HCT116 (cell line): ENCODE results near the gene AGPAT3. TPM values are rescaled to one million over a fixed set of nuclear protein-coding genes. Genes with fewer than 3 reads are reported as not detected.

ENCODE experiments used
- ATAC-seq: fragments of 200-7000 bp; cut with Tn5 transposase; 2 replicates; pipeline ENCODE4 v1.9.1; 2020; ENCODE audit warnings: mild to moderate bottlenecking, moderate library complexity
- BruUV-seq: library from RNA; stranded (reverse); fragments of 400-500 nt; replicated peaks from 2 replicates; lab custom pipeline; 2021; lab: Mats Ljungman, UMichigan
- CTCF ChIA-PET: fragments of 300-600 bp; sonication (Branson Sonifier 250); formaldehyde crosslinking; loops from one replicate; lab custom pipeline; 2021; ENCODE audit warnings: antibody characterized with exemption; lab: Charles Lee
- POLR2A ChIA-PET: fragments of 300-600, 350-600 bp; sonication (Branson Sonifier 250); formaldehyde crosslinking; loops from one replicate; lab custom pipeline; 2021; ENCODE audit warnings: antibody characterized with exemption; lab: Charles Lee
- RAD21 ChIA-PET, 2 experiments: fragments of 300-600 bp; sonication (Branson Sonifier 250); formaldehyde crosslinking; loops; one replicate each; lab custom pipeline; 2023; ENCODE audit warnings: low total read pairs in 2 of 2; ENCODE audit not compliant: uncharacterized antibody in 2 of 2, unreplicated experiment in 2 of 2, low non-redundant PET in 1 of 2; lab: Charles Lee
- DNase-seq: peaks from one replicate; pipeline ENCODE4 v3.0.0-alpha.2; 2010; ENCODE audit warnings: low read depth, low spot score
- H2AFZ ChIP-seq: fragments of 200-600 bp; shearing (Covaris generic), sonication (generic); 2 replicates; pipeline ENCODE4 v1.6.1; 2017; ENCODE audit warnings: low read depth, mixed run types, mixed read lengths, antibody characterized with exemption, low read length; ENCODE audit not compliant: poor library complexity, severe bottlenecking
- H3K27ac ChIP-seq: 2 replicates; pipeline ENCODE4 v1.5.1; 2012; ENCODE audit warnings: low read depth, low read length
- H3K27me3 ChIP-seq: fragments of 200-600 bp; sonication (generic); 2 replicates; pipeline ENCODE4 v1.6.1; 2016; ENCODE audit warnings: mixed run types, low read length, mixed read lengths; ENCODE audit not compliant: insufficient read depth
- H3K36me3 ChIP-seq, 2 experiments: fragments of 200-500 bp in 1 of 2; fragments of 200-600 bp in 1 of 2; sonication (Bioruptor generic) in 1 of 2; sonication (generic) in 1 of 2; 2 replicates each; pipeline versions ENCODE4 v1.5.1 to v1.6.1; 2014 to 2016; ENCODE audit warnings: low read length in 2 of 2, inconsistent platforms in 1 of 2, mixed read lengths in 1 of 2, mixed run types in 1 of 2; ENCODE audit not compliant: insufficient read depth in 2 of 2, control insufficient read depth in 1 of 2
- H3K4me1 ChIP-seq, 2 experiments: fragments of 200-600 bp in 1 of 2; sonication (generic) in 1 of 2; 2 replicates each; pipeline versions ENCODE4 v1.5.1 to v1.6.1; 2012 to 2017; ENCODE audit warnings: low read length in 2 of 2, inconsistent platforms in 1 of 2, mild to moderate bottlenecking in 1 of 2, mixed read lengths in 1 of 2, mixed run types in 1 of 2, moderate library complexity in 1 of 2; ENCODE audit not compliant: insufficient read depth in 2 of 2, control insufficient read depth in 1 of 2
- H3K4me2 ChIP-seq: fragments of 200-600 bp; sonication (generic); 2 replicates; pipeline ENCODE4 v1.6.1; 2017; ENCODE audit warnings: mixed run types, low read length, mixed read lengths
- H3K4me3 ChIP-seq, 2 experiments: fragments of 200-600 bp in 1 of 2; sonication (generic) in 1 of 2; replicated peaks in 1 of 2; 2 replicates each; pipeline ENCODE4 v1.5.1; 2011 to 2016; ENCODE audit warnings: low read length in 2 of 2, control low read depth in 1 of 2, low read depth in 1 of 2, mild to moderate bottlenecking in 1 of 2, mixed read lengths in 1 of 2, mixed run types in 1 of 2
- H3K79me2 ChIP-seq: fragments of 200-600 bp; sonication (generic); 2 replicates; pipeline ENCODE4 v1.6.1; 2017; ENCODE audit warnings: mild to moderate bottlenecking, mixed run types, low read length, moderate library complexity, mixed read lengths; ENCODE audit not compliant: insufficient read depth
- H3K9ac ChIP-seq: fragments of 200-600 bp; sonication (generic); 2 replicates; pipeline ENCODE4 v1.6.1; 2016; ENCODE audit warnings: low read length, mixed read lengths
- H3K9me2 ChIP-seq: fragments of 200-600 bp; sonication (generic), shearing (Covaris generic); 2 replicates; pipeline ENCODE4 v1.6.1; 2017; ENCODE audit warnings: mixed run types, mild to moderate bottlenecking, moderate library complexity; ENCODE audit not compliant: insufficient read depth
- H3K9me3 ChIP-seq, 2 experiments: fragments of 200-500 bp in 1 of 2; fragments of 200-600 bp in 1 of 2; sonication (Bioruptor generic) in 1 of 2; sonication (generic) in 1 of 2; 2 replicates each; pipeline ENCODE4 v1.6.1; 2014 to 2017; ENCODE audit warnings: low read length in 2 of 2, mixed read lengths in 2 of 2, inconsistent platforms in 1 of 2, low read depth in 1 of 2, mild to moderate bottlenecking in 1 of 2, mixed run types in 1 of 2, moderate library complexity in 1 of 2; ENCODE audit not compliant: control insufficient read depth in 1 of 2, insufficient read depth in 1 of 2
- H4K20me1 ChIP-seq: fragments of 200-600 bp; sonication (generic), shearing (Covaris generic); 2 replicates; pipeline ENCODE4 v1.6.1; 2017; ENCODE audit warnings: mixed run types, mild to moderate bottlenecking, moderate library complexity; ENCODE audit not compliant: insufficient read depth
- JUND ChIP-seq: IDR thresholded peaks from 2 replicates; pipeline ENCODE4 v1.6.1; 2012
- intact Hi-C: fragments of 100-400 bp; cut with micrococcal nuclease; formaldehyde crosslinking; loops from 2 replicates; pipeline ENCODE4 v1.10.0; 2022
- total RNA-seq: library from RNA; stranded (reverse); gene quantifications from one replicate; pipeline ENCODE4 v1.2.1, GENCODE V29; 2021; ENCODE audit not compliant: unreplicated experiment
- TF ChIP-seq, protein P1 (sequence below): IDR thresholded peaks from 2 replicates; pipeline ENCODE4 v1.6.1; 2012; ENCODE audit warnings: low read depth
- TF ChIP-seq, protein P2 (sequence below): IDR thresholded peaks from 2 replicates; pipeline ENCODE4 v1.6.1; 2012

Gene AGPAT3
- total RNA-seq, 1 experiment from 2014 or later, result 54.1 TPM

DNA sequence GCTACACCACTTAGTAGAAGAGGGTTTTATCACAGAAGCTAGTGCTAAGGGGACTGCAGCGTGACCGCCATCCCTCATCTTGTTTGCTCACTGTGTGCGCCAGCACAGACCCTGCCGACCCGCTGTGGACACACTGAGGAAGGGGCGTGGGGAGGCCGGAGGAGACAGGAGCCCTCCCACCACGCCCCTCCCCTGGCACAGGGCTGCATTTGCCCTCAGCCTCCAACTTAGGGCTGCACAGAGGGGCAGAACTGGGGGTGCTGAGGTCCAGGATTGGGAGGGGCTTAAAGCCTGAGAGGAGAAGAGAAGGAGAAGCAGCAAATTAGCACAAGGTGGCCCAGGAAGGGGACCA lies 38.4 kb upstream of the AGPAT3 start (continued):
- TF ChIP-seq, protein P1, sequence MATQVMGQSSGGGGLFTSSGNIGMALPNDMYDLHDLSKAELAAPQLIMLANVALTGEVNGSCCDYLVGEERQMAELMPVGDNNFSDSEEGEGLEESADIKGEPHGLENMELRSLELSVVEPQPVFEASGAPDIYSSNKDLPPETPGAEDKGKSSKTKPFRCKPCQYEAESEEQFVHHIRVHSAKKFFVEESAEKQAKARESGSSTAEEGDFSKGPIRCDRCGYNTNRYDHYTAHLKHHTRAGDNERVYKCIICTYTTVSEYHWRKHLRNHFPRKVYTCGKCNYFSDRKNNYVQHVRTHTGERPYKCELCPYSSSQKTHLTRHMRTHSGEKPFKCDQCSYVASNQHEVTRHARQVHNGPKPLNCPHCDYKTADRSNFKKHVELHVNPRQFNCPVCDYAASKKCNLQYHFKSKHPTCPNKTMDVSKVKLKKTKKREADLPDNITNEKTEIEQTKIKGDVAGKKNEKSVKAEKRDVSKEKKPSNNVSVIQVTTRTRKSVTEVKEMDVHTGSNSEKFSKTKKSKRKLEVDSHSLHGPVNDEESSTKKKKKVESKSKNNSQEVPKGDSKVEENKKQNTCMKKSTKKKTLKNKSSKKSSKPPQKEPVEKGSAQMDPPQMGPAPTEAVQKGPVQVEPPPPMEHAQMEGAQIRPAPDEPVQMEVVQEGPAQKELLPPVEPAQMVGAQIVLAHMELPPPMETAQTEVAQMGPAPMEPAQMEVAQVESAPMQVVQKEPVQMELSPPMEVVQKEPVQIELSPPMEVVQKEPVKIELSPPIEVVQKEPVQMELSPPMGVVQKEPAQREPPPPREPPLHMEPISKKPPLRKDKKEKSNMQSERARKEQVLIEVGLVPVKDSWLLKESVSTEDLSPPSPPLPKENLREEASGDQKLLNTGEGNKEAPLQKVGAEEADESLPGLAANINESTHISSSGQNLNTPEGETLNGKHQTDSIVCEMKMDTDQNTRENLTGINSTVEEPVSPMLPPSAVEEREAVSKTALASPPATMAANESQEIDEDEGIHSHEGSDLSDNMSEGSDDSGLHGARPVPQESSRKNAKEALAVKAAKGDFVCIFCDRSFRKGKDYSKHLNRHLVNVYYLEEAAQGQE, result no peak

DNA sequence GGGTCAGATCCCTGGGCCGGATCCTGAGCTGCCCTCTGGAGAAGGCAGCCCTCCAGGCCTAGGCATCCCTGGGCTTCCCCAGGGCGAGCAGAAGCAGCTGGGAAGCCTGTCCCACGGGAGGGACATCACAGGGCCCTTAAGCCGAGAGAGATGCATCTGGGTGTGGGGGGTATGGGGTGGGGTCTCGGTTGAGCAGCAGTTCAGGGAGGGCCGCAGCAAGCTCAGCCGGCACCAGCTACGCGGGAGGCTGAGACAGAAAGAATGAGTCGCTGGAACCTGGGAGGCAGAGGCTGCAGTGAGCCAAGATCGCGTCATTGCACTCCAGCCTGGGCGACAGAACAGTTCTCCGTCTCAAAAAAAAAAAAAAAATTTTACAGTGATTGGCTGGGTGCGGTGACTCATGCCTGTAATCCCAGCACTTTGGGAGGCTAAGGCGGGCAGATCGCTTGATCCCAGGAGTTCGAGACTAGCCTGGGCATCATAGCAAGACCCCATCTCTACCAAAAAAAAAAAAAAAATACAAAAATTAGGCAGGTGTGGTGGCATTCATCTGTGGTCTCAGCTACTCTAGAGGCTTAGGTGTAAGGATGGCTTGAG lies 37.9 kb upstream of the AGPAT3 start:
- TF ChIP-seq, protein P2, sequence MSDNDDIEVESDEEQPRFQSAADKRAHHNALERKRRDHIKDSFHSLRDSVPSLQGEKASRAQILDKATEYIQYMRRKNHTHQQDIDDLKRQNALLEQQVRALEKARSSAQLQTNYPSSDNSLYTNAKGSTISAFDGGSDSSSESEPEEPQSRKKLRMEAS, result no peak
- TF ChIP-seq JUND, result peak; percentile 19; the same call in 1 of the 2 replicates
- TF ChIP-seq, all 23 proteins: peak for 1
- H4K20me1 ChIP-seq, result no peaks in the 10 kb centered on the region
- peak overlapping the region; percentile 53 for H3K4me2 ChIP-seq
- CTCF ChIA-PET, result no interaction called here
- H3K27me3 ChIP-seq, result no peaks in the 10 kb centered on the region
- peaks cover 0 to 24% of the 10 kb centered on the region in 2 experiments; a peak in 2 of 4 replicates for H3K4me1 ChIP-seq
- H2AFZ ChIP-seq, result no peak overlapping the region
- no peak overlapping the region for H3K9ac ChIP-seq
- ATAC-seq (peak; percentile 69), DNase-seq (peak; percentile 27)
- H3K9me2 ChIP-seq, result no peaks in the 10 kb centered on the region
- POLR2A ChIA-PET, result no interaction called here
- H3K9me3 ChIP-seq, result no peaks in the 10 kb centered on the region
- intact Hi-C loops, result no loop called here
- H3K79me2 ChIP-seq, result no peaks in the 10 kb centered on the region
- no TSS peak for BruUV-seq
- H3K27ac ChIP-seq, result no peak overlapping the region
- no peaks in the 10 kb centered on the region for H3K36me3 ChIP-seq
- RAD21 ChIA-PET, result no interaction called here
- no peak overlapping the region for H3K4me3 ChIP-seq
